ENCODE measurements around the gene MYZAP.

The MYZAP gene

DNA sequence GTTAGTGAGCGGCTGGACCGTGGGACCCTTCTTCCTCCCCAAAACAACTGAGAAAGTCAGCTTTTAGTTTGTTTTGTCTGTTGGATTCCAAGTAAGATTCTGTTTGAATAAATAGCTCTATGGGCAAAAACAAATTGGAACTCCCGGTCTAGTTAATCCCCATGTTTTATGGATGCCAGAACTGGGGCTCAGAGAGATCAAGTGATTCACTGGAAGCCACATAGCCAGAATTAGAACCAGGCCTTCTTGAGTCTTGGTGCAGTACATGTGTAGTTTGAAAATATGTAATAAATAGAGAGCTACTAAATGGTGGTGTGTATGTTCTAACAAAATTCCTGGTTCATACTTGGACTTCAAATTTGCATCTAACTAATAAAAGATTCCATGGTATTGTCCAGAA is 85.5 kb downstream of the MYZAP start (continued):
- TF ChIP-seq TSHZ2 (CRISPR knock-in tag; IDR thresholded peaks at IDR 0.05): no peak
- no peak for TF ChIP-seq ZNF70 (CRISPR knock-in tag; IDR thresholded peaks at IDR 0.05)
- TF ChIP-seq, protein P1, sequence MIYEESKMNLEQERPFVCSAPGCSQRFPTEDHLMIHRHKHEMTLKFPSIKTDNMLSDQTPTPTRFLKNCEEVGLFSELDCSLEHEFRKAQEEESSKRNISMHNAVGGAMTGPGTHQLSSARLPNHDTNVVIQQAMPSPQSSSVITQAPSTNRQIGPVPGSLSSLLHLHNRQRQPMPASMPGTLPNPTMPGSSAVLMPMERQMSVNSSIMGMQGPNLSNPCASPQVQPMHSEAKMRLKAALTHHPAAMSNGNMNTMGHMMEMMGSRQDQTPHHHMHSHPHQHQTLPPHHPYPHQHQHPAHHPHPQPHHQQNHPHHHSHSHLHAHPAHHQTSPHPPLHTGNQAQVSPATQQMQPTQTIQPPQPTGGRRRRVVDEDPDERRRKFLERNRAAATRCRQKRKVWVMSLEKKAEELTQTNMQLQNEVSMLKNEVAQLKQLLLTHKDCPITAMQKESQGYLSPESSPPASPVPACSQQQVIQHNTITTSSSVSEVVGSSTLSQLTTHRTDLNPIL (CRISPR knock-in tag; IDR thresholded peaks at IDR 0.05; ENCODE audit: low read depth): no peak

DNA sequence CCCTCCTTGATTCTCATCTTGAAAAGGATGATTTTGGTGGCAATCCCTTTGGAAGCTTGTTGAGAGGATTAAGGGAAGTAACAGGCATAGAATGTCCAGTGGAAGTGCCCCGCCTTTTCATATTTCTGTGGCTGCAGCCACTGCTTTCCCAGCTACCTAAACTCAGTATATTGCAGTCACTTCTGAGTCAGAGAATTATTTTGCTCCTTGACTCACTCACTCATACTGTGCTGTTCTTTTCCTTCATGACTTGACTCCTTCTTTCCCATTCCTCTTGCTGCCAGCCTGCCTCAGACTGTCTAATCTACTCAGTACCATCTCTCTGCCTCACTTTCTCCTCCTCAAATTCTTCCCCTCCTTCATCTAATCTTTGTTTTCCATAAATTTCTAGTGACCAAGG is 88.3 kb downstream of the MYZAP start:
- TF ChIP-seq OSR1 (CRISPR knock-in tag; IDR thresholded peaks at IDR 0.05) (no peak), ZFP3 (CRISPR knock-in tag; IDR thresholded peaks at IDR 0.05) (no peak), RARB (CRISPR knock-in tag; IDR thresholded peaks at IDR 0.05) (no peak), ZNF70 (CRISPR knock-in tag; IDR thresholded peaks at IDR 0.05) (no peak), ZFP30 (CRISPR knock-in tag; IDR thresholded peaks at IDR 0.05) (no peak), ZNF8 (CRISPR knock-in tag; IDR thresholded peaks at IDR 0.05) (no peak), PATZ1 (CRISPR knock-in tag; IDR thresholded peaks at IDR 0.05; ENCODE audit: borderline replicate concordance) (no peak), TCF4 (CRISPR knock-in tag; IDR thresholded peaks at IDR 0.05; ENCODE audit: borderline replicate concordance) (no peak), GLIS3 (CRISPR knock-in tag; IDR thresholded peaks at IDR 0.05) (no peak), ISL1 (CRISPR knock-in tag; IDR thresholded peaks at IDR 0.05) (no peak), CSDC2 (CRISPR knock-in tag; IDR thresholded peaks at IDR 0.05) (no peak), POU6F1 (CRISPR knock-in tag; IDR thresholded peaks at IDR 0.05; ENCODE audit: borderline replicate concordance, low read depth) (no peak), TOX (CRISPR knock-in tag; IDR thresholded peaks at IDR 0.05; ENCODE audit: borderline replicate concordance) (no peak), ESRRG (CRISPR knock-in tag; IDR thresholded peaks at IDR 0.05) (no peak), TSHZ2 (CRISPR knock-in tag; IDR thresholded peaks at IDR 0.05) (no peak), ZNF565 (CRISPR knock-in tag; conservative IDR thresholded peaks at IDR 0.05; ENCODE audit: low read depth) (no peak), PPARA (CRISPR knock-in tag; IDR thresholded peaks at IDR 0.05; ENCODE audit: borderline replicate concordance) (no peak)
- TF ChIP-seq, protein P1 (CRISPR knock-in tag; IDR thresholded peaks at IDR 0.05; ENCODE audit: low read depth): no peak
- TF ChIP-seq, protein P2, sequence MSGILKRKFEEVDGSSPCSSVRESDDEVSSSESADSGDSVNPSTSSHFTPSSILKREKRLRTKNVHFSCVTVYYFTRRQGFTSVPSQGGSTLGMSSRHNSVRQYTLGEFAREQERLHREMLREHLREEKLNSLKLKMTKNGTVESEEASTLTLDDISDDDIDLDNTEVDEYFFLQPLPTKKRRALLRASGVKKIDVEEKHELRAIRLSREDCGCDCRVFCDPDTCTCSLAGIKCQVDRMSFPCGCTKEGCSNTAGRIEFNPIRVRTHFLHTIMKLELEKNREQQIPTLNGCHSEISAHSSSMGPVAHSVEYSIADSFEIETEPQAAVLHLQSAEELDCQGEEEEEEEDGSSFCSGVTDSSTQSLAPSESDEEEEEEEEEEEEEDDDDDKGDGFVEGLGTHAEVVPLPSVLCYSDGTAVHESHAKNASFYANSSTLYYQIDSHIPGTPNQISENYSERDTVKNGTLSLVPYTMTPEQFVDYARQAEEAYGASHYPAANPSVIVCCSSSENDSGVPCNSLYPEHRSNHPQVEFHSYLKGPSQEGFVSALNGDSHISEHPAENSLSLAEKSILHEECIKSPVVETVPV (CRISPR knock-in tag; IDR thresholded peaks at IDR 0.05): no peak
- ATAC-seq: peak; percentile 75

Measured in SK-N-SH treated with all-trans-retinoic acid at 6 μM for 48 hours (cell line).